HepG2 (cell line): ENCODE measurements around the gene AMN. TPM values are rescaled to one million over a fixed set of nuclear protein-coding genes. Genes with fewer than 3 reads are reported as not detected.
A peak's percentile ranks its signal among the peaks of the same experiment; 100 is the strongest.

Experiments used
- CTCF ChIP-seq: sonication (generic); formaldehyde crosslinking; IDR thresholded peaks from 2 replicates; pipeline ENCODE4 v1.5.0; 2020; ENCODE audit warnings: mild to moderate bottlenecking, missing genetic modification reagents, moderate library complexity
- DDIT3 ChIP-seq: sonication (generic); formaldehyde crosslinking; IDR thresholded peaks from 2 replicates; pipeline ENCODE4 v1.4.0; 2020; ENCODE audit warnings: mild to moderate bottlenecking, missing genetic modification reagents
- KDM5B ChIP-seq: sonication (generic); formaldehyde crosslinking; IDR thresholded peaks from 2 replicates; pipeline ENCODE4 v1.4.0; 2020; ENCODE audit warnings: missing genetic modification reagents, mild to moderate bottlenecking, borderline replicate concordance
- LCORL ChIP-seq, 2 experiments: fragments of 450-650 bp in 1 of 2; sonication (generic) in 1 of 2; formaldehyde crosslinking in 1 of 2; IDR thresholded peaks; 2 replicates each; pipeline versions ENCODE4 v1.5.0 to v1.6.1; 2017 to 2020; ENCODE audit warnings: antibody characterized with exemption in 1 of 2, missing genetic modification reagents in 1 of 2
- SRSF9 ChIP-seq: fragments of 200-400 bp; formaldehyde crosslinking; IDR thresholded peaks from 2 replicates; pipeline ENCODE4 v1.6.1; 2018; ENCODE audit warnings: borderline replicate concordance, mild to moderate bottlenecking, low read depth, low read length; ENCODE audit not compliant: insufficient read depth, poor library complexity, severe bottlenecking
- STAG1 ChIP-seq: sonication (generic); formaldehyde crosslinking; IDR thresholded peaks from 2 replicates; pipeline ENCODE4 v1.4.0; 2020; ENCODE audit warnings: missing genetic modification reagents
- THAP9 ChIP-seq: sonication (generic); formaldehyde crosslinking; IDR thresholded peaks from 2 replicates; pipeline ENCODE4; 2020; ENCODE audit warnings: missing genetic modification reagents, mild to moderate bottlenecking, borderline replicate concordance
- ZNF276 ChIP-seq: sonication (generic); formaldehyde crosslinking; IDR thresholded peaks from 2 replicates; pipeline ENCODE4 v1.4.0; 2020; ENCODE audit warnings: mild to moderate bottlenecking, low read depth, missing genetic modification reagents
- ZNF407 ChIP-seq: sonication (generic); formaldehyde crosslinking; IDR thresholded peaks from one replicate; pipeline ENCODE4 v1.5.1; 2020; ENCODE audit warnings: mild to moderate bottlenecking, missing genetic modification reagents; ENCODE audit errors: not compliant biosample characterization
- ZNF451 ChIP-seq: sonication (generic); formaldehyde crosslinking; IDR thresholded peaks from 2 replicates; pipeline ENCODE4 v1.5.0; 2020; ENCODE audit warnings: mild to moderate bottlenecking, missing genetic modification reagents
- ZNF572 ChIP-seq: sonication (generic); formaldehyde crosslinking; IDR thresholded peaks from 2 replicates; pipeline ENCODE4 v1.5.1; 2020; ENCODE audit warnings: mild to moderate bottlenecking, missing genetic modification reagents
- polyA plus RNA-seq, 8 experiments: library from polyadenylated mRNA; depleted of rRNA in 3 of 8; stranded (reverse) in 7 of 8; unstranded in 1 of 8; fragments of >200 nt; fragmentation: Illumina TruSeq in 4 of 8; extraction: Trizol in 4 of 8; gene quantifications; 2 replicates each; pipeline versions ENCODE4 v1.2.1 to v1.2.3, GENCODE V29; 2011 to 2016; ENCODE audit warnings: low read depth in 4 of 8, missing spikeins in 1 of 8, mixed read lengths in 1 of 8; ENCODE audit not compliant: insufficient read depth in 1 of 8
- total RNA-seq, 5 experiments: library from RNA; depleted of rRNA; stranded (reverse); fragments of >200 nt; fragmentation: Illumina TruSeq; extraction: Trizol; gene quantifications; 2 replicates each; pipeline ENCODE4 v1.2.3, GENCODE V29; 2016; ENCODE audit warnings: low read depth in 1 of 5

Gene AMN
- total and polyA plus RNA-seq, 2 of the 13 experiments (the other 11 are each of a cell fraction or from before 2014, with no cell fraction given), result 9.8 to 33.1 TPM

- TF ChIP-seq SRSF9 (no peak), DDIT3 (CRISPR knock-in tag) (no peak), ZNF451 (CRISPR knock-in tag) (no peak), ZNF276 (CRISPR knock-in tag) (no peak), LCORL (IDR thresholded peaks at IDR 0.05) (no peak), LCORL (CRISPR knock-in tag; IDR thresholded peaks at IDR 0.05) (no peak), THAP9 (CRISPR knock-in tag) (0 out of 2 replicates have a peak, but pooled peaks have one; percentile 14), ZNF572 (peak; percentile 56; the same call in 1 of the 2 replicates), STAG1 (CRISPR knock-in tag) (peak; percentile 85), ZNF407 (peak; percentile 45), CTCF (CRISPR knock-in tag) (peak; percentile 89), KDM5B (0 out of 2 replicates have a peak, but pooled peaks have one; percentile 51)
Observed at GRCh38 chr14:102917469-102918211, 4.8 kb upstream of the AMN start (continued).
